ENCODE measurements around the gene RAB43. TPM values are rescaled to one million over a fixed set of nuclear protein-coding genes. Genes with fewer than 3 reads are reported as not detected.
"Not testable (repeated sequence)": the region's sequence is repeated elsewhere in the genome, so short reads cannot be mapped to it uniquely, and the experiment has no call there.

Gene RAB43
- total RNA-seq, 2 experiments from 2014 or later: 10.4 to 12.5 TPM

- TF ChIP-seq EZH2phosphoT487 (IDR thresholded peaks at IDR 0.05; ENCODE audit: borderline replicate concordance, low read depth, low read length) (no peak), CTCF (conservative IDR thresholded peaks at IDR 0.05; ENCODE audit: low read length) (no peak)
- Histone ChIP-seq H2AFZ (ENCODE audit: low read length) (no peak overlapping the region), H3K4me3 (ENCODE audit: low read depth, low read length, poor library complexity, severe bottlenecking) (no peak overlapping the region), H4K20me1 (ENCODE audit: insufficient read depth, low read length) (no peaks in the 10 kb centered on the region), H3K36me3 (ENCODE audit: insufficient read depth, low read length) (peaks cover 69% of the 10 kb centered on the region), H3K4me2 (ENCODE audit: low read length) (no peak overlapping the region), H3K9me2 (ENCODE audit: insufficient read depth, low read length) (no peaks in the 10 kb centered on the region), H3K4me1 (ENCODE audit: insufficient read depth, low read length, poor library complexity, severe bottlenecking) (no peaks in the 10 kb centered on the region), H3K9me3 (ENCODE audit: low read length) (no peaks in the 10 kb centered on the region), H3K27ac (ENCODE audit: low read depth, low read length, poor library complexity, severe bottlenecking) (no peak overlapping the region), H3K79me2 (ENCODE audit: insufficient read depth, low read depth, low read length) (no peaks in the 10 kb centered on the region)
- BruUV-seq (replicated peaks): no TSS peak
- intact Hi-C loops (cut with micrococcal nuclease; ENCODE audit: unreplicated experiment): no loop called here
- ChIA-PET CTCF (ENCODE audit: unreplicated experiment) (no interaction called here), POLR2A (interaction anchor here (1.1 kb wide), 1 partner anchor 41 kb away, joined by 3 read pairs; no protein-coding TSS in a partner anchor)
- no peak for DNase-seq (ENCODE audit: low spot score)
Measured at GRCh38 chr3:129144786-129145185, 23.2 kb upstream of the RAB43 start.

GRCh38 chr3:129141011-129141410 lies 19.4 kb upstream of the RAB43 start:
- intact Hi-C loops (cut with micrococcal nuclease; ENCODE audit: unreplicated experiment); H3K4me2 ChIP-seq (ENCODE audit: low read length); H4K20me1 ChIP-seq (ENCODE audit: insufficient read depth, low read length); H3K27ac ChIP-seq (ENCODE audit: low read depth, low read length, poor library complexity, severe bottlenecking); H3K79me2 ChIP-seq (ENCODE audit: insufficient read depth, low read depth, low read length); H3K9me3 ChIP-seq (ENCODE audit: low read length); BruUV-seq (replicated peaks); CTCF ChIA-PET (ENCODE audit: unreplicated experiment); H3K4me3 ChIP-seq (ENCODE audit: low read depth, low read length, poor library complexity, severe bottlenecking); H3K9me2 ChIP-seq (ENCODE audit: insufficient read depth, low read length); H3K4me1 ChIP-seq (ENCODE audit: insufficient read depth, low read length, poor library complexity, severe bottlenecking); H2AFZ ChIP-seq (ENCODE audit: low read length); DNase-seq (ENCODE audit: low spot score): not testable (repeated sequence)
- H3K36me3 ChIP-seq (ENCODE audit: insufficient read depth, low read length): peaks cover 67% of the 10 kb centered on the region
- POLR2A ChIA-PET: interaction anchor here (0.6 kb wide), 1 partner anchor 40 kb away, joined by 3 read pairs; no protein-coding TSS in a partner anchor

- no peaks in the 10 kb centered on the region for H3K4me1 ChIP-seq (ENCODE audit: insufficient read depth, low read length, poor library complexity, severe bottlenecking)
- H3K79me2 ChIP-seq (ENCODE audit: insufficient read depth, low read depth, low read length): no peaks in the 10 kb centered on the region
- no peak overlapping the region for H3K4me2 ChIP-seq (ENCODE audit: low read length)
- H3K9me2 ChIP-seq (ENCODE audit: insufficient read depth, low read length): no peaks in the 10 kb centered on the region
- TF ChIP-seq CTCF (conservative IDR thresholded peaks at IDR 0.05; ENCODE audit: low read length): no peak
- TF ChIP-seq EZH2phosphoT487 (IDR thresholded peaks at IDR 0.05; ENCODE audit: borderline replicate concordance, low read depth, low read length): no peak
- no TSS peak for BruUV-seq (replicated peaks)
- ChIA-PET CTCF (ENCODE audit: unreplicated experiment) (no interaction called here), POLR2A (interaction anchor here (0.6 to 1.3 kb wide), 2 partner anchors 16 to 18 kb away, joined by 3 read pairs; partner anchors contain the start of gene RAB43)
- H3K27ac ChIP-seq (ENCODE audit: low read depth, low read length, poor library complexity, severe bottlenecking): no peak overlapping the region
- H2AFZ ChIP-seq (ENCODE audit: low read length): no peak overlapping the region
- no peak for DNase-seq (ENCODE audit: low spot score)
- no peaks in the 10 kb centered on the region for H4K20me1 ChIP-seq (ENCODE audit: insufficient read depth, low read length)
- H3K36me3 ChIP-seq (ENCODE audit: insufficient read depth, low read length): peaks cover 60% of the 10 kb centered on the region
- no peaks in the 10 kb centered on the region for H3K9me3 ChIP-seq (ENCODE audit: low read length)
- no peak overlapping the region for H3K4me3 ChIP-seq (ENCODE audit: low read depth, low read length, poor library complexity, severe bottlenecking)
- intact Hi-C loops (cut with micrococcal nuclease; ENCODE audit: unreplicated experiment): no loop called here
Measured at GRCh38 chr3:129139911-129140310, 18.3 kb upstream of the RAB43 start.

- H3K36me3 ChIP-seq (ENCODE audit: insufficient read depth, low read length): peaks cover 77% of the 10 kb centered on the region
- H3K4me1 ChIP-seq (ENCODE audit: insufficient read depth, low read length, poor library complexity, severe bottlenecking); H2AFZ ChIP-seq (ENCODE audit: low read length); H3K4me3 ChIP-seq (ENCODE audit: low read depth, low read length, poor library complexity, severe bottlenecking); H3K9me2 ChIP-seq (ENCODE audit: insufficient read depth, low read length); H3K27ac ChIP-seq (ENCODE audit: low read depth, low read length, poor library complexity, severe bottlenecking); H4K20me1 ChIP-seq (ENCODE audit: insufficient read depth, low read length); H3K9me3 ChIP-seq (ENCODE audit: low read length); BruUV-seq (replicated peaks); H3K4me2 ChIP-seq (ENCODE audit: low read length); intact Hi-C loops (cut with micrococcal nuclease; ENCODE audit: unreplicated experiment); H3K79me2 ChIP-seq (ENCODE audit: insufficient read depth, low read depth, low read length); DNase-seq (ENCODE audit: low spot score): not testable (repeated sequence)
- ChIA-PET CTCF (ENCODE audit: unreplicated experiment) (interaction anchor here (0.8 kb wide), 1 partner anchor 13 kb away, joined by 3 read pairs; no protein-coding TSS in a partner anchor), POLR2A (interaction anchor here (0.7 to 1.3 kb wide), 5 partner anchors 11 to 639 kb away, joined by 3 to 7 read pairs (median 5); partner anchors contain the start of gene RAB43)
Measured at GRCh38 chr3:129136275-129136674, 14.7 kb upstream of the RAB43 start.
